Left lung (tissue), 10 donors: Measurements from ENCODE around the gene NOTCH1. TPM values are rescaled to one million over a fixed set of nuclear protein-coding genes. Genes with fewer than 3 reads are reported as not detected.

ENCODE experiments used
- ATAC-seq: fragments of 200-7000 bp; cut with Tn5 transposase; one replicate; pipeline ENCODE4 v1.9.1; 2020; ENCODE audit warnings: moderate library complexity
- DNase-seq, 4 donors: peaks; one replicate each; pipeline ENCODE4 v3.0.0-alpha.2; 2013 to 2020
- H3K27ac ChIP-seq, 2 donors: fragments of 200-600 bp; sonication (generic) in 1 of 2; one replicate each; pipeline versions ENCODE4 v1.5.0 to v1.8.0; 2020 to 2021
- H3K27me3 ChIP-seq, 2 donors: fragments of 200-600 bp; sonication (generic) in 1 of 2; one replicate each; pipeline versions ENCODE4 v1.5.0 to v1.8.0; 2020 to 2021
- H3K36me3 ChIP-seq, 2 donors: fragments of 200-600 bp; sonication (generic) in 1 of 2; one replicate each; pipeline versions ENCODE4 v1.5.0 to v1.8.0; 2020 to 2021
- H3K4me1 ChIP-seq, 2 donors: fragments of 200-600 bp; one replicate each; pipeline ENCODE4 v1.8.0; 2021
- H3K4me3 ChIP-seq, 2 donors: fragments of 200-600 bp; sonication (generic) in 1 of 2; one replicate each; pipeline versions ENCODE4 v1.5.0 to v1.8.0; 2020 to 2021; ENCODE audit warnings: mild to moderate bottlenecking in 1 of 2
- H3K9me3 ChIP-seq, 2 donors: fragments of 200-600 bp; sonication (generic) in 1 of 2; one replicate each; pipeline versions ENCODE4 v1.5.0 to v1.8.0; 2020 to 2021
- intact Hi-C, 2 donors: fragments of 100-400 bp; cut with DNase I; formaldehyde crosslinking; loops; one replicate each; pipeline versions ENCODE4 v1.11.2 to v1.14.2; 2022
- polyA plus RNA-seq, 6 donors: library from polyadenylated mRNA; unstranded; fragments of 120-200 nt; gene quantifications; one replicate each; pipeline ENCODE4 v1.2.1, GENCODE V29; 2013; ENCODE audit not compliant: insufficient read length in 6 of 6
- total RNA-seq, 2 donors: library from RNA; stranded (reverse); fragmentation: NEBNext Ultra II Directional; extraction: Animal tissue kit (Norgen Biotek cat#: 25700); gene quantifications; one replicate each; pipeline ENCODE4 v1.2.1, GENCODE V29; 2021
- TF ChIP-seq, protein P1 (sequence below), 2 donors: fragments of 200-600 bp; sonication (generic) in 1 of 2; IDR thresholded peaks; one replicate each; pipeline versions ENCODE4 v1.5.0 to v1.8.0; 2021; ENCODE audit warnings: antibody characterized with exemption in 2 of 2
- donor health status: DM: no; HTN: yes; CAD: no.
- donor health status: DM: no; HTN: no; CAD: no.

NOTCH1 gene
- total and polyA plus RNA-seq, 8 donors, result 21.7 to 102 (median 33.7) TPM

DNA sequence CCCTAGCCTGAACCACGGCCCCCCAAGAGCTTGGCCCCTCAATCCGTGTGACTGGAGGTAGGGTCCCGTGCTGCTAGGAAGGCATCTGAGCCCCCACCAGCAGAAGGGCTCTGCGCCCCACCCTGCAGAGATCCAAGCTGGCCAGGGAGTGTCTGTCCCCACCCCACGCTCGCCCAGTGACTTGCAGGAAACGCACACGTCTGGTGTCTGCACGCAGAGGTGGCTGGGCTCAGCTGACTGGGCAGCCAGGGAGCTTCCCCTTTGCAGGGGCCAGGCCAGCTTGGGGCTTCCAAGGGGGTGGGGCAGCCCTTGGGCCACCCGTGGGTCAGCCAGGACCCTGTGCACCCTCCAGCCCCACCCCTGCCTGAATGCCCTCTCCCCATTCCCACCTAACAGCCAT lies 24.3 kb downstream of the NOTCH1 start:
- peak; percentile 27 for ATAC-seq
- Histone ChIP-seq H3K9me3 (no peaks in the 10 kb centered on the region), H3K4me1 (peaks cover 26 to 76% of the 10 kb centered on the region in 2 donors), H3K36me3 (peaks cover 0 to 66% of the 10 kb centered on the region in 2 donors), H3K4me3 (no peak overlapping the region), H3K27ac (peak overlapping the region; percentile 78 to 84), H3K27me3 (no peaks in the 10 kb centered on the region)
- intact Hi-C loops, result no loop called here
- DNase-seq, result peak in 2 of 4 donors; percentile 88 to 96
- TF ChIP-seq, protein P1, sequence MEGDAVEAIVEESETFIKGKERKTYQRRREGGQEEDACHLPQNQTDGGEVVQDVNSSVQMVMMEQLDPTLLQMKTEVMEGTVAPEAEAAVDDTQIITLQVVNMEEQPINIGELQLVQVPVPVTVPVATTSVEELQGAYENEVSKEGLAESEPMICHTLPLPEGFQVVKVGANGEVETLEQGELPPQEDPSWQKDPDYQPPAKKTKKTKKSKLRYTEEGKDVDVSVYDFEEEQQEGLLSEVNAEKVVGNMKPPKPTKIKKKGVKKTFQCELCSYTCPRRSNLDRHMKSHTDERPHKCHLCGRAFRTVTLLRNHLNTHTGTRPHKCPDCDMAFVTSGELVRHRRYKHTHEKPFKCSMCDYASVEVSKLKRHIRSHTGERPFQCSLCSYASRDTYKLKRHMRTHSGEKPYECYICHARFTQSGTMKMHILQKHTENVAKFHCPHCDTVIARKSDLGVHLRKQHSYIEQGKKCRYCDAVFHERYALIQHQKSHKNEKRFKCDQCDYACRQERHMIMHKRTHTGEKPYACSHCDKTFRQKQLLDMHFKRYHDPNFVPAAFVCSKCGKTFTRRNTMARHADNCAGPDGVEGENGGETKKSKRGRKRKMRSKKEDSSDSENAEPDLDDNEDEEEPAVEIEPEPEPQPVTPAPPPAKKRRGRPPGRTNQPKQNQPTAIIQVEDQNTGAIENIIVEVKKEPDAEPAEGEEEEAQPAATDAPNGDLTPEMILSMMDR (IDR thresholded peaks at IDR 0.05), result no peak

GRCh38 chr9:136520053-136520540 lies 25.8 kb downstream of the NOTCH1 start:
- H3K27me3 ChIP-seq, result no peaks in the 10 kb centered on the region
- ATAC-seq (peak; percentile 64), DNase-seq (peak in 2 of 4 donors; percentile 76 to 82)
- intact Hi-C loops, result no loop called here
- no peaks in the 10 kb centered on the region for H3K9me3 ChIP-seq
- H3K4me3 ChIP-seq, result no peak overlapping the region
- peaks cover 0 to 78% of the 10 kb centered on the region in 2 donors for H3K36me3 ChIP-seq
- TF ChIP-seq, protein P1 (IDR thresholded peaks at IDR 0.05), result no peak
- H3K4me1 ChIP-seq, result peaks cover 26 to 61% of the 10 kb centered on the region in 2 donors
- peak overlapping the region; percentile 78 to 84 for H3K27ac ChIP-seq

DNA sequence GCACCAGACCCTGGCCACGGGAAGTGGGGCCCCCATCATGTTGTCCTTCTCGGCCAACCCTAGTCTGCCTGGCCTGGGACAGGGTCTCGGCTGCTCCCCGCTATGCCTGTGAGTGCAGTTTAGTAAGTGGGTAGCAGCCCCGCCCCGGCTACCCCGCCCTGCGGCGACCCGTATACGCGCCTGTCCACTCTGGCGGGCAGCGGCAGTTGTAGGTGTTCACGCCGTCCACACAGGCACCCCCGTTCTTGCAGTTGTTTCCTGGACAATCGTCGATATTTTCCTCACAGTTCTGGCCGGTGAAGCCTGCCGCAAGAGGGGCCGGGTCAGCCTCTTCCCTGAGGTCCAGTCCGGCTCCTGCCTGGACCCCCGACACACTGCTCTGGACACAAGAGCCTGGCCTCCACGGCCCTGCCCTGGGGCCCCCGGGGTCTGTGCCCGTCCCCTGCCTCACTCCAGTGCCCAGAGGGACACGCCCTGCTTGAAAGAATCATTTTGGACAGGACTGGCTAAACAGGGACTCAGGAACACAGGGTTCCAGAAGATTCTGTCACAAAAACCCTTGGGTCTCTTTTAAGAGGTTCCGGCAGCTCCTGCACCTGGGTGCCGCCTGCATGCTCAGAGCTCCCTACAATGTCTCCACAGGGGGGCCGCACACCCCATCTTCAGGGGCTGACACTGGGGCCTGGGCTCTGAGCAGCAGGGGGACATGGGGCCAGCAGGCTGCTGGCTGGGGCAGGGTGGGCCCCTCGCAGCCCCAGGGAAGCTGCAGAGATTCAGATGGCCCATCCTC lies 26.4 kb downstream of the NOTCH1 start:
- ATAC-seq, result peak; percentile 44
- Histone ChIP-seq H3K27ac (peak overlapping the region; percentile 78 to 84), H3K9me3 (no peaks in the 10 kb centered on the region), H3K4me1 (peaks cover 26 to 55% of the 10 kb centered on the region in 2 donors), H3K4me3 (no peak overlapping the region), H3K36me3 (peaks cover 0 to 84% of the 10 kb centered on the region in 2 donors), H3K27me3 (no peaks in the 10 kb centered on the region)
- intact Hi-C loops, result no loop called here
- no peak for DNase-seq
- TF ChIP-seq, protein P1 (IDR thresholded peaks at IDR 0.05), result no peak

DNA sequence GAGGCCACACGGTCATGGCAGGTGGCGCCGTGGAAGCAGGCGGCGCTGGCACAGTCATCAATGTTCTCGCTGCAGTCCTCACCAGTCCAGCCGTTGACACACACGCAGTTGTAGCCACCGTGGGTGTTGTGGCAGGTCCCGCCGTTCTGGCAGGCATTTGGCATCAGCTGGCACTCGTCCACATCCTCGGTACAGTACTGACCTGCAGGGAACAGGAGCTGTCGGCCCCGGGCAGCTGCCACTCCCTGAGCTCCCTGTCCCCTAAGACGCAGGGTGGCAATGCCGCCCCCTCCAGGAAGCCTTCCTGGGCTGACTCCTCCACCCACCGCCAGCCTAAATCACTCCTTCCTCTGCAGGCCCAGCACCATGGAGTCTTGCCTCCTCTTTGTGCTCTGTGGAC lies 27.2 kb downstream of the NOTCH1 start:
- Histone ChIP-seq H3K27me3 (no peaks in the 10 kb centered on the region), H3K36me3 (peaks cover 0 to 89% of the 10 kb centered on the region in 2 donors), H3K9me3 (no peaks in the 10 kb centered on the region), H3K27ac (peak overlapping the region in 1 of 2 donors; percentile 84), H3K4me3 (no peak overlapping the region), H3K4me1 (peaks cover 24 to 46% of the 10 kb centered on the region in 2 donors)
- intact Hi-C loops, result no loop called here
- ATAC-seq (no peak), DNase-seq (no peak)
- TF ChIP-seq, protein P1 (IDR thresholded peaks at IDR 0.05), result no peak

GRCh38 chr9:136517950-136518349 lies 27.9 kb downstream of the NOTCH1 start:
- Histone ChIP-seq H3K9me3 (no peaks in the 10 kb centered on the region), H3K27me3 (no peaks in the 10 kb centered on the region), H3K4me1 (peaks cover 17 to 45% of the 10 kb centered on the region in 2 donors), H3K27ac (no peak overlapping the region), H3K36me3 (peaks cover 0 to 89% of the 10 kb centered on the region in 2 donors), H3K4me3 (no peak overlapping the region)
- ATAC-seq (no peak), DNase-seq (no peak)
- intact Hi-C loops, result no loop called here
- TF ChIP-seq, protein P1 (IDR thresholded peaks at IDR 0.05), result no peak
